Mononuclear cell (primary cell): ENCODE data around the gene HTR3C. TPM values are rescaled to one million over a fixed set of nuclear protein-coding genes. Genes with fewer than 3 reads are reported as not detected.

Experiments
- H3K27me3 ChIP-seq: 2 replicates; pipeline ENCODE4 v1.6.0; 2011; ENCODE audit warnings: low read length, control low read depth; ENCODE audit not compliant: insufficient read depth
- H3K4me1 ChIP-seq: 2 replicates; pipeline ENCODE4 v1.5.1; 2011; ENCODE audit warnings: mild to moderate bottlenecking, low read length, control low read depth; ENCODE audit not compliant: insufficient read depth
- H3K4me3 ChIP-seq: 2 replicates; pipeline ENCODE4 v1.5.1; 2011; ENCODE audit warnings: mild to moderate bottlenecking, low read length, moderate library complexity
- H3K9me3 ChIP-seq: 2 replicates; pipeline ENCODE4 v1.5.1; 2011; ENCODE audit warnings: low read depth, mild to moderate bottlenecking, control low read depth, low read length
- total RNA-seq: library from RNA; depleted of rRNA; stranded (reverse); fragments of >200 nt; gene quantifications from one replicate; pipeline ENCODE4 v1.2.3, GENCODE V29; 2012

The HTR3C gene
- total RNA-seq, 1 donor: not detected

GRCh38 chr3:184097556-184097955 lies 44.7 kb downstream of the HTR3C start:
- Histone ChIP-seq H3K4me1 (no peaks in the 10 kb centered on the region), H3K4me3 (no peak overlapping the region), H3K27me3 (no peaks in the 10 kb centered on the region), H3K9me3 (peaks cover 6% of the 10 kb centered on the region)

- H3K4me1 ChIP-seq: no peaks in the 10 kb centered on the region
- H3K9me3 ChIP-seq: no peaks in the 10 kb centered on the region
- H3K27me3 ChIP-seq: no peaks in the 10 kb centered on the region
- H3K4me3 ChIP-seq: no peak overlapping the region
Measured at GRCh38 chr3:184099806-184100686, 47.2 kb downstream of the HTR3C start.

Other genes with a start within 250 kb of the HTR3C start
- 3.8 TPM for gene MAP6D1, start 227.5 kb upstream of the HTR3C start, total RNA-seq
- 41.1 TPM for gene PARL, start 168.2 kb upstream of the HTR3C start, total RNA-seq
- gene ABCC5, start 35.2 kb upstream of the HTR3C start, total RNA-seq: 6.5 TPM
- not detected for gene HTR3D, start 21.3 kb upstream of the HTR3C start, total RNA-seq
- not detected for gene HTR3E, start 44.0 kb downstream of the HTR3C start, total RNA-seq
- gene EIF2B5, start 82.3 kb downstream of the HTR3C start, total RNA-seq: 41.0 TPM
- 18.3 TPM for gene DVL3, start 102.3 kb downstream of the HTR3C start, total RNA-seq
- gene AP2M1, start 121.8 kb downstream of the HTR3C start, total RNA-seq: 167 TPM
- gene ABCF3, start 133.2 kb downstream of the HTR3C start, total RNA-seq: 39.7 TPM
- under 0.01 TPM for gene VWA5B2, start 176.5 kb downstream of the HTR3C start, total RNA-seq
- 14.0 TPM for gene ALG3, start 195.9 kb downstream of the HTR3C start, total RNA-seq
- gene EEF1AKMT4, start 196.6 kb downstream of the HTR3C start, total RNA-seq: 0.52 TPM
- gene CAMK2N2, start 208.5 kb downstream of the HTR3C start, total RNA-seq: not detected
- gene ECE2, start 223.0 kb downstream of the HTR3C start, total RNA-seq: not detected
- 119 TPM for gene PSMD2, start 246.2 kb downstream of the HTR3C start, total RNA-seq